Measurements from ENCODE around the gene RALGAPA2. TPM values are rescaled to one million over a fixed set of nuclear protein-coding genes. Genes with fewer than 3 reads are reported as not detected.

RALGAPA2 gene
- total and polyA plus RNA-seq, 2 donors from 2014 or later: 5.9 to 66.7 TPM

GRCh38 chr20:20553541-20553940, 158.9 kb downstream of the RALGAPA2 start:
- FAIRE-seq (no peak), DNase-seq (no peak)
- no peak for TF ChIP-seq CTCF (IDR thresholded peaks at IDR 0.05; ENCODE audit: borderline replicate concordance, extremely low read depth, insufficient read depth)
- no peaks in the 10 kb centered on the region for H3K36me3 ChIP-seq (ENCODE audit: control insufficient read depth in 2 of 3, insufficient read depth in 3 of 3, low read length in 3 of 3)
- H3K9me3 ChIP-seq (ENCODE audit: control insufficient read depth in 2 of 3, insufficient read depth in 1 of 3, low read length in 3 of 3): no peaks in the 10 kb centered on the region
- H3K9ac ChIP-seq (ENCODE audit: low read length in 3 of 3): no peak overlapping the region
- H3K4me3 ChIP-seq (ENCODE audit: low read length in 3 of 3): no peak overlapping the region
- intact Hi-C loops (cut with DNase I): no loop called here
- no peaks in the 10 kb centered on the region for H3K4me1 ChIP-seq (ENCODE audit: control insufficient read depth in 2 of 3, insufficient read depth in 2 of 3, low read depth in 1 of 3, low read length in 3 of 3)
- H3K27ac ChIP-seq (ENCODE audit: low read depth in 2 of 2, low read length in 2 of 2): no peak overlapping the region
- no peaks in the 10 kb centered on the region for H3K27me3 ChIP-seq (ENCODE audit: control insufficient read depth, insufficient read depth, low read length)

- no peak for TF ChIP-seq CTCF (IDR thresholded peaks at IDR 0.05; ENCODE audit: borderline replicate concordance, extremely low read depth, insufficient read depth)
- intact Hi-C loops (cut with DNase I): no loop called here
- FAIRE-seq (no peak), DNase-seq (no peak)
- no peaks in the 10 kb centered on the region for H3K4me1 ChIP-seq (ENCODE audit: control insufficient read depth in 2 of 3, insufficient read depth in 2 of 3, low read depth in 1 of 3, low read length in 3 of 3)
- no peaks in the 10 kb centered on the region for H3K36me3 ChIP-seq (ENCODE audit: control insufficient read depth in 2 of 3, insufficient read depth in 3 of 3, low read length in 3 of 3)
- H3K9ac ChIP-seq (ENCODE audit: low read length in 3 of 3): no peak overlapping the region
- no peaks in the 10 kb centered on the region for H3K27me3 ChIP-seq (ENCODE audit: control insufficient read depth, insufficient read depth, low read length)
- no peak overlapping the region for H3K27ac ChIP-seq (ENCODE audit: low read depth in 2 of 2, low read length in 2 of 2)
- H3K4me3 ChIP-seq (ENCODE audit: low read length in 3 of 3): no peak overlapping the region
- no peaks in the 10 kb centered on the region for H3K9me3 ChIP-seq (ENCODE audit: control insufficient read depth in 2 of 3, insufficient read depth in 1 of 3, low read length in 3 of 3)
Measured at GRCh38 chr20:20552076-20552475, 160.4 kb downstream of the RALGAPA2 start.

GRCh38 chr20:20551409-20551808, 161.0 kb downstream of the RALGAPA2 start:
- FAIRE-seq: no peak
- intact Hi-C loops (cut with DNase I): no loop called here
- Histone ChIP-seq H3K27ac (ENCODE audit: low read depth in 2 of 2, low read length in 2 of 2) (no peak overlapping the region), H3K36me3 (ENCODE audit: control insufficient read depth in 2 of 3, insufficient read depth in 3 of 3, low read length in 3 of 3) (peaks cover 0 to under 1% (median 0%) of the 10 kb centered on the region in 3 donors), H3K4me1 (ENCODE audit: control insufficient read depth in 2 of 3, insufficient read depth in 2 of 3, low read depth in 1 of 3, low read length in 3 of 3) (no peaks in the 10 kb centered on the region), H3K9me3 (ENCODE audit: control insufficient read depth in 2 of 3, insufficient read depth in 1 of 3, low read length in 3 of 3) (no peaks in the 10 kb centered on the region), H3K4me3 (ENCODE audit: low read length in 3 of 3) (no peak overlapping the region), H3K27me3 (ENCODE audit: control insufficient read depth, insufficient read depth, low read length) (no peaks in the 10 kb centered on the region), H3K9ac (ENCODE audit: low read length in 3 of 3) (no peak overlapping the region)
- TF ChIP-seq CTCF (IDR thresholded peaks at IDR 0.05; ENCODE audit: borderline replicate concordance, extremely low read depth, insufficient read depth): no peak
- DNase-seq: no peak

- Histone ChIP-seq H3K9me3 (ENCODE audit: control insufficient read depth in 2 of 3, insufficient read depth in 1 of 3, low read length in 3 of 3) (no peaks in the 10 kb centered on the region), H3K27me3 (ENCODE audit: control insufficient read depth, insufficient read depth, low read length) (no peaks in the 10 kb centered on the region), H3K9ac (ENCODE audit: low read length in 3 of 3) (no peak overlapping the region), H3K4me3 (ENCODE audit: low read length in 3 of 3) (no peak overlapping the region), H3K27ac (ENCODE audit: low read depth in 2 of 2, low read length in 2 of 2) (no peak overlapping the region), H3K4me1 (ENCODE audit: control insufficient read depth in 2 of 3, insufficient read depth in 2 of 3, low read depth in 1 of 3, low read length in 3 of 3) (no peaks in the 10 kb centered on the region), H3K36me3 (ENCODE audit: control insufficient read depth in 2 of 3, insufficient read depth in 3 of 3, low read length in 3 of 3) (peaks cover 0 to 2% (median 0%) of the 10 kb centered on the region in 3 donors)
- DNase-seq: no peak
- FAIRE-seq: no peak
- intact Hi-C loops (cut with DNase I): no loop called here
- no peak for TF ChIP-seq CTCF (IDR thresholded peaks at IDR 0.05; ENCODE audit: borderline replicate concordance, extremely low read depth, insufficient read depth)
Measured at GRCh38 chr20:20549704-20550103, 162.7 kb downstream of the RALGAPA2 start.

Data from kidney (tissue), 14 donors.